NCI-H128 (cell line): ENCODE data around the gene SYNRG.
"Not testable (repeated sequence)": the region's sequence is repeated elsewhere in the genome, so short reads cannot be mapped to it uniquely, and the experiment has no call there.

Source experiments
- DNase-seq: peaks from one replicate; lab custom pipeline; 2025; ENCODE audit not compliant: unreplicated experiment; lab: John Stamatoyannopoulos, UW

Gene SYNRG, protein sequence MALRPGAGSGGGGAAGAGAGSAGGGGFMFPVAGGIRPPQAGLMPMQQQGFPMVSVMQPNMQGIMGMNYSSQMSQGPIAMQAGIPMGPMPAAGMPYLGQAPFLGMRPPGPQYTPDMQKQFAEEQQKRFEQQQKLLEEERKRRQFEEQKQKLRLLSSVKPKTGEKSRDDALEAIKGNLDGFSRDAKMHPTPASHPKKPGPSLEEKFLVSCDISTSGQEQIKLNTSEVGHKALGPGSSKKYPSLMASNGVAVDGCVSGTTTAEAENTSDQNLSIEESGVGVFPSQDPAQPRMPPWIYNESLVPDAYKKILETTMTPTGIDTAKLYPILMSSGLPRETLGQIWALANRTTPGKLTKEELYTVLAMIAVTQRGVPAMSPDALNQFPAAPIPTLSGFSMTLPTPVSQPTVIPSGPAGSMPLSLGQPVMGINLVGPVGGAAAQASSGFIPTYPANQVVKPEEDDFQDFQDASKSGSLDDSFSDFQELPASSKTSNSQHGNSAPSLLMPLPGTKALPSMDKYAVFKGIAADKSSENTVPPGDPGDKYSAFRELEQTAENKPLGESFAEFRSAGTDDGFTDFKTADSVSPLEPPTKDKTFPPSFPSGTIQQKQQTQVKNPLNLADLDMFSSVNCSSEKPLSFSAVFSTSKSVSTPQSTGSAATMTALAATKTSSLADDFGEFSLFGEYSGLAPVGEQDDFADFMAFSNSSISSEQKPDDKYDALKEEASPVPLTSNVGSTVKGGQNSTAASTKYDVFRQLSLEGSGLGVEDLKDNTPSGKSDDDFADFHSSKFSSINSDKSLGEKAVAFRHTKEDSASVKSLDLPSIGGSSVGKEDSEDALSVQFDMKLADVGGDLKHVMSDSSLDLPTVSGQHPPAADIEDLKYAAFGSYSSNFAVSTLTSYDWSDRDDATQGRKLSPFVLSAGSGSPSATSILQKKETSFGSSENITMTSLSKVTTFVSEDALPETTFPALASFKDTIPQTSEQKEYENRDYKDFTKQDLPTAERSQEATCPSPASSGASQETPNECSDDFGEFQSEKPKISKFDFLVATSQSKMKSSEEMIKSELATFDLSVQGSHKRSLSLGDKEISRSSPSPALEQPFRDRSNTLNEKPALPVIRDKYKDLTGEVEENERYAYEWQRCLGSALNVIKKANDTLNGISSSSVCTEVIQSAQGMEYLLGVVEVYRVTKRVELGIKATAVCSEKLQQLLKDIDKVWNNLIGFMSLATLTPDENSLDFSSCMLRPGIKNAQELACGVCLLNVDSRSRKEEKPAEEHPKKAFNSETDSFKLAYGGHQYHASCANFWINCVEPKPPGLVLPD (N-terminal part only)

GRCh38 chr17:37609170-37610040, at the start of gene SYNRG:
TSS of gene SYNRG (minus strand) at chr17:37609418. CDS start at chr17:37609355, 63 bp downstream.
- peak; percentile 79 for DNase-seq

GRCh38 chr17:37657202-37657601, 48.0 kb upstream of the SYNRG start:
- DNase-seq = no peak

DNA sequence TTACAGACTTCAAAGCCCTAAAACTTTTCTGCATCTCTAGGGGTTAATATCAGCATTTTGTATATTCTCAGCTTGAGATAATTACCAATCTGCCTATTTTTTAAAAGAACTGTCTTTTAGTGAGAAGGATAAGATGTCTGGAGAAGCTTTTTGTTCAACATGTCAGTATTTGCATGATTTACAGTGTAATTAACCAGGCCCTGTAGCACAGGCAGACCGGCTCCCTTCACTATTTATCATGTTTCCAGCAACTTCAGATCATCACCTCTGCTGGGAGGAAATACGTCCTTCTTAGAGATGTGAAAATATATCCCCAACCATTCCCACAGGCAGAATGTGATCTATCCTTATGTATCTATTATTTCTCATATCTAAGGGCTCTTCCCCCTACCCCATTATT, 42.6 kb upstream of the SYNRG start:
- no peak for DNase-seq

DNA sequence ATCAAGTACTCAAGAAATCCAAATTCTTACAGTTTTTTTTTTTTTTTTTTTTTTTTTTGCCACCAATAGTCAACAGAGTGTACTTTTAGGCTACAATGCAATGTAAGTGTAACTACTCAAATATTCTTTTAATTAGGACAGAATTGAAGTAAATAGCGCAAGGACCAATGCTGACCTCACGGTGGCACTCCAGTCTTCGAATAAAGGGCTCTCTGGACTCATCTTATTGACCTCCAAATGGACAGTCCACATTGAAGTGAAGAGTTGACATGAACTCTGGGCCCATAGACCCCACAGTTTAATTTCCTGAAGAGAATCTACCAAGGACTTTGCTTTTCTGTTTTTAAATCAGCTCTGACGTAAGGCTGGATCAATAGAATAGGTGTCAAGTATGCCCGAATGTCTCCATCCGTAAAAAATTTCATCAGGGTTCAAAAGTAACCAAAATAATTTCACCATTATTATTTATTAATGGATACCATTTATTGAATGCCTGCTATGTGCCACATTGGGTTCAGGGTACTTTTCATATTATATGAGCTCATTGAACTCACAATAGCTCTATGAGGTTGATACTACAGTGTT, 41.3 kb upstream of the SYNRG start:
- no peak for DNase-seq

GRCh38 chr17:37648555-37648954, 39.3 kb upstream of the SYNRG start:
- DNase-seq = no peak

DNA sequence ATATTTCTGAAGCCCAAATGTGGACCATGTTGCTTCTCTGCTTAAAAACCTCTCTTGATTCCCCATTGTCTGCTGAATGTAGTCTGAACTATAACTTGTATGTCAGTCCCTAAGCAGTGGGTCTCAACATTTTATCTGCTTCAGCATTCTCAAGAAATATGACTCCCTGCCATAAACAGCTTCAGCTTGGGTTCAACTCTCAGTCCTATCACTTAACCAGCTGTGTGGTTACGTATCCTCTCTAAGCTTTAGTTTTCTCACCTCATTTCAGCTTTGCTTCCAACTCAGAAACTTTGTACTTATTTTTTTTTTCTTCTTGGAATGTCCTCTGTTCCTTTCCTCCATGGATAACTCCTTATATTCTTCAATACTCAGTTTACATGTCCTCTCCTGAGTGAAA, 38.6 kb upstream of the SYNRG start:
- no peak for DNase-seq

DNA sequence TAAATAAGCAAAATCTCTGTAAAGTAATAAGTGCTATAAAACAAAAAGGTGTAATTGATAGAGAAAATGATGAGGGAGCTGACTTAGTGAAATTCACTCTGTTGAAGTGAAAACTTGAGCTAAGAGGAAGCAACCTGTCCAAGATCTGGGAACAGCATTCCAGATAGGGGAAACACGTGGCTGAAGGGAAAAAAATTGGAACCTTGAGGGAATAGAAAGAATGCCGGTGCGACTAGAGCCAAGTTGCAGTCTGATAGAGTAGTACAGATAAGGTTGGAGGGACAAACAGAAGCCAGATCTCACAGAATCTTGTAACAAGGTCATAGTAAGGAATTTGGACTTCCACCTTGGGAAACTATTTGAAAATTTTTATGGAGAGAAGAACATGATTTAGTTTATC, 34.7 kb upstream of the SYNRG start:
- DNase-seq = no peak

- DNase-seq = peak; percentile 75
Measured at GRCh38 chr17:37643118-37643766, 34.0 kb upstream of the SYNRG start, which contains the start of gene DDX52. TSS of gene DDX52 (minus strand) at chr17:37643446. CDS start at chr17:37643420, 26 bp downstream.

- no peak for DNase-seq
Measured at GRCh38 chr17:37642681-37643080, 33.5 kb upstream of the SYNRG start.

DNA sequence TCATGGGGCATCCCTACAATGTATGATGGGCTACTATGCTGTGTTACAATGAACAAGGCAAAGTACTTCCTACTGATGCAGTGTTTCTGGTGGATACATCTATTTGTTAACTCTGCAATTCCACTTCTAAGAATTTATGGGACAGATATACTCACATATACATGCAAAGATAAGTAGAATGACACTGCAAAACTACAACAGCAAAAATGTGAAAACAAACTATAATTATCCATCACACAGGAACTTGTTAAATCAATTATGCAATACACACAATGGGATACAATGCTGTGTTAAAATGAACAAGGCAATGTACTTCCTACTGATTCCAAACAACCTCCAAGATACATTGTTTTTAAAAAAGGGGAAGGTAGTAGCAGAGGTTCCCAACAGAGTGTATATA, 30.8 kb upstream of the SYNRG start:
- DNase-seq = no peak

GRCh38 chr17:37637956-37638355, 28.7 kb upstream of the SYNRG start:
- DNase-seq = no peak

DNA sequence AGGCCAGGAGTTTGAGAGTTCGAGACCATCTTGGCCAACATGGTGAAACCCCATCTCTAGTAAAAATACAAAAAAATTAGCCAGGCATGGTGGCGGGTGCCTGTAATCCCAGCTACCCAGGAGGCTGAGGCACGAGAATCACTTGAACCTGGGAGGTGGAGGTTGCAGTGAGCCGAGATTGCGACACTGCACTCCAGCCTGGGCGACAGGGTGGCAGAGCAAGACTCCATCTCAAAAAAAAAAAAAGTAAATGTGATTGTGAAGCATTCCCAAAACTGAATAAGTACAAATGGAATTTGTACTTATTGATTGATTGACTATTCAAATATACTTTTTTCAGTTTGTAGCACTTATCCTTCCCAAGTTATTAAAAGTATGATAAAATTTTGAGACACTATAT, 7.2 kb upstream of the SYNRG start:
- DNase-seq = not testable (repeated sequence)

- no peak for DNase-seq
Measured at GRCh38 chr17:37614823-37615222, 5.6 kb upstream of the SYNRG start.

DNA sequence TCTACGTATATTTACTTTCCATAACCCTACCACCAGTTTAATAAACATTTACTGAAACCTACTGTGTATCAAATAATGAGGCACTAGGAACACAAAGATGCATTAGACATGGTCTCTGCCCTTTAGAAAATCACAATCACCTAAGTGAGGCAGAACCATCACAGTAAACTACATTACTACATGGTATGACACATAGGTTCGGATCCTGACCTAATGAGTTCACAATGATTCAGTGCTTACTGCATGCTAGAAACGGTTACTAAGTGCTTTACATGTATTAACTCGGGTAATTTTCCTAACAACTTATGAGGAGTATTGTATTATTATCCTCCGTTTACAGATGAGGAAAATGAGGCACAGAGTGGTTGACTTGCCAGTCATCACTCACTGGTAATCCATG, 5.2 kb upstream of the SYNRG start:
- DNase-seq = no peak

GRCh38 chr17:37610971-37611370, 1.8 kb upstream of the SYNRG start:
- DNase-seq = no peak

DNA sequence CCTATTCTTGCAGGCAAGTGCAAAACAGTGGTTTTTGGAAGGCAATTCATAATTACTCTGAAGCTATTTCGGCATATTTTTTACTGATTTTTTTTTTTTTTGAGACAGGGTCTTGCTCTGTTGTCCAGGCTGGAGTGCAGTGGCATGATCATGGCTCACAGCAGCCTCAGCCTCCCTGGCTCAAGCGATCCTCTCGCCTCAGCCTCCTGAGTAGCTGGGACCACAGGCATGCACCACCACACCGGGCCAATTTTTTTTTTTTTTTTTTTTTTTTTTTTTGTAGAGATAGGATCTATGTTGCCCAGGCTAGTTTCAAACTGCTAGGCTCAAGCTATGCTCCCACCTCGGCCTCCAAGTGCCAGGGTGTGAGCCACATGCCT, 813 bp upstream of the SYNRG start:
- not testable (repeated sequence) for DNase-seq

DNA sequence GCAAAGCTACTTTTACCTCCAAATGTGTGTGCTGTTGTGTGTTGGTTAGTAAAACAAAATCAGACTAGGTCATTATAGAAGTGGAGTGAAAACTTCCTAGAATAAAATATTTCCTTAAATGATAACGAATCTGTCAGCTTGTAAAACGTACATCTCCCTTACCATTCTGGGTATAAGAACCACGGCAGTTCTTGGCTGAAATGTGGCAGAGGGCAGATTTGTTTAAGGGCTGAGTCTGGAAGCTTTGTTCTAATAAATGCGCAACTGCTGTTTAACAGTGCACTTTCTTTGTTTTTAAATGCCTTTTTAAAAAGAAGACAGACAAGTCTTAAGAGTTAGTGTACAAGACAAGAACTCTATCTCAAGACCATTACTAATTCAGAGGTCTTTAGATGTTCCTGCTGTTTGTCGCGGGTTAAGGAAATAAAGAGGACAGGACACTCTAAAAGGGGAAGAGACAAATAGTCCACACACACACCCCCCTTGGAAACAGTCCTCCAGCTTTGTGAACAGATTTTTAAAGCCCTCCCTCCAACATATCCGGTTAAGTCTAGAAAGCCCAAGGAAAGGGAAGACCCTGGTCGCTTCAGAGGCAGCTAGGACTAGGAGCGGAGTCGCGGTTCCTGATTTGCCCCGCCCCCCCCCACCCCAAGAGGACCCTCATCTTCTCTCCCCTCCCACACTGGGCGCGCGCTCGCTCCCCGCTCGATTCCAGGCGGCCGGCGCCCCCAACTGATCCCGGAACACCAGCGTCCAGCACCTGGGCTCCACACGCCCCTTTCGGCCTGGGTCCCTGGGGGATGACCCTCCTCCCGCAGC, 658 bp downstream of the SYNRG start:
- no peak for DNase-seq

- no peak for DNase-seq
Measured at GRCh38 chr17:37607637-37608331, 1.4 kb downstream of the SYNRG start.
